HG02943 (cell line): Measurements from ENCODE around the gene MSL1.

Experiments used
- ATAC-seq: cut with Tn5 transposase; IDR thresholded peaks from one replicate; pipeline ENCODE4 v1.9.1; 2021; ENCODE audit warnings: mild to moderate bottlenecking, low read depth, moderate library complexity; ENCODE audit not compliant: unreplicated experiment

Gene MSL1

DNA sequence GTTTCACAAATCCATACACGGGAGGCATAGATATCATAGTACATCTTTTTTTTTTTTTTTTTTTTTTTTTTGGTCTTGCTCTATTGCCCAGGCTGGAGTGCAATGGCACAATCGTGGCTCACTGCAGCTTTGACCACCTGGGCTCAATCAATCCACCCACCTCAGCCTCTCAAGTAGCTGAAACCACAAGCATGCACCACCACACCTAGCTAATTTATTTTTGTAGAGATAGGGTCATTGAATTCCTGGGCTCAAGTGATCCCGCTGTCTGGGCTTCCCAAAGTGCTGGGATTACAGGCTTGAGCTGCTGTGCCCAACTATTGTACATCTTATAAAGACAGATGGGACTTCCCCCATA is 52.0 kb downstream of the MSL1 start:
- no peak for ATAC-seq

- ATAC-seq: no peak
Measured at GRCh38 chr17:40174514-40174913, 52.7 kb downstream of the MSL1 start.

DNA sequence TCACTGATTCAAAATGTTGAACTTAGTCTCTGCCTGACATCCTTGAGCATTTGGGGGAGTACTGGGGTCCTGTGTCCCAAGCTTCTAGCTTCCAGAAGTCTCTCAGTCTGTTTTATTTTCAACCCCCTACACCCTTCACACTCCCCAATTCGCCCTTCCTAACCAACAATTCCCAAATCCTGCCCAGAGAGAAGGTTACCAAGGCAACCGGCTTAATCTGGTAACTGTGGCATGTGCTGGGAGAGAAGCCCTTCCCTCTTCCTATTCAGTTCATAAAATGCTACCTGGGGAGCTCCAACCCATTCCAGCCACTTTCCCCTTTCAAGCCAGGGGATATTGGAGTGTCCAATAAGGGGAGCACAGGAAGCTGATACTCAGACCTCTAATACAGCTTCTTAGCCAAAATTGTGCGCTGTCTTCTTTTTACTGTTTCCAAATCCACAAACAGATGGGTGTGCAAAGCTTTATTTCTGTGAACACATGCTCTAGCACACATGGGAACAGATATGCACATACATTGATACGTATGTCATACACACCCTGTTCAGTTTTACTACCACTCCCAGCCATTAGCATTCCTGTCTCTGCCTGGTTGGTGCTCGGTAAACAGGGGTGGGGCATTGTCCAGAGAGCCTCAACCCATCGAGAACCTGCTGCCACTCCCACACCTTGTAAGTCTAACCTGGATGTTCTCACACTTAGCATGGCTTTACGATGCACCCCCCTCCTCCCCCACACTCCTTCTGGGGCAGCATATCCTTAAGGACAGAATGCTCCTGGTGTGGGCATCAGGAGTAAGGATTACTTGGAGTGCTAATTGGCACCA is 54.4 kb downstream of the MSL1 start:
- ATAC-seq: no peak

DNA sequence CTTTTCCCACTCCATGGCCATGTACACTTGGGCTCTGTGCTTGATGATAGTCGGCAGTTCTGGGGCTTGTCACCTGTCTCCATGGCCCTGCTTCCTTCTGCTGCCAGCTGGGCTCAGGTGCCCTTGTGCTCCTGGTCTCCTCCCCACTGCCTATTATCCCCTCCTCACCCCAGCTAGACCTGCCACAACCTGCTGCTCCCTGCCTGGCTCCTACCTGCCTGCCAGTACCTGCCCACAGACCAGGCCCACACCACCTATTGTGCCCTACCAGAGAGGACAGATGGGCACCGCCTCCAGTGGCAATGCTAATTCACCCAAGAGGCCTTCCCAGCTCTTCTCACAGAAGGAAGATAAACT is 55.0 kb downstream of the MSL1 start:
- ATAC-seq: no peak

- ATAC-seq: no peak
Measured at GRCh38 chr17:40177275-40177874, 55.6 kb downstream of the MSL1 start, which contains the start of gene RAPGEFL1. TSS of gene RAPGEFL1 (plus strand) at chr17:40177470. CDS start at chr17:40177862, 392 bp downstream.

DNA sequence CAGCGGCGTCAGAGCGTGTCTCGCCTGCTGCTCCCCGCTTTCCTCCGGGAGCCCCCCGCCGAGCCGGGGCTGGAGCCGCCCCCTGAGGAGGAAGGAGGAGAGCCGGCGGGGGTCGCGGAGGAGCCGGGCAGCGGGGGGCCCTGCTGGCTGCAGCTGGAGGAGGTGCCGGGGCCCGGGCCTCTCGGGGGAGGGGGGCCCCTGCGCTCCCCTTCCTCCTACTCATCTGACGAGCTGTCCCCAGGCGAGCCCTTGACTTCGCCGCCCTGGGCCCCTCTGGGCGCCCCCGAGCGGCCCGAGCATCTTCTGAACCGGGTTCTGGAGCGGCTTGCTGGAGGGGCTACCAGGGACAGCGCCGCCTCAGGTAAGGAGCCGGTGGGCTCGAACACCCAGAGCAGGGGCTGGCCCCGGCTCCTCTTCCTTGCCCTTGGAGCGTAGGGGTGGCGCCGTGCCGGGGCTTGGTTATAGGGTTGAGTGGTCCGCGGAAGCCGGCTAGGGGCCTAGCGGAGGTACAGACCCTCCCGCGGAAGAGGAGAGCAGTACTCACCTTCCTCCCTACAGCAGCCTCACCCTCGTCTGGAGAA is 56.3 kb downstream of the MSL1 start:
- no peak for ATAC-seq

DNA sequence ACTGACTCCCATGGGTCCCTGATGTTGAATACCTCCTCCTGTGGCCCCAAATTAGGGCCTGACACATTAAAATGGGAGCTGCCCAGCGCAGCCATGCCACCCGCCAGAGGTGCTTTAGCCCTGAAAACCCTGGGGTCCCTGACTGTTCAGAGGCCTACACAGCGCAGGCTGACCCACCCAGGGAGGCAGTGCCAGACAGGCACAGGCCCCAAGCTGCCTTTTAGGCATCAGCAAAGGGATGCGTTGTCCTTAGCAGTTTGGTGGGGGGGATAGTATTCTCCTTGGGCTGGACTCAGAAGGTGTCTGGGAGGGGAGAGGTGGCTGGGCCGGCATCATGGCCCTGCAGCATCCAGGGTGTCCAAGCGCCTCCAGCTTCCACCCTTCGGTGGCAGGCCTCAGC is 56.9 kb downstream of the MSL1 start:
- ATAC-seq: no peak

DNA sequence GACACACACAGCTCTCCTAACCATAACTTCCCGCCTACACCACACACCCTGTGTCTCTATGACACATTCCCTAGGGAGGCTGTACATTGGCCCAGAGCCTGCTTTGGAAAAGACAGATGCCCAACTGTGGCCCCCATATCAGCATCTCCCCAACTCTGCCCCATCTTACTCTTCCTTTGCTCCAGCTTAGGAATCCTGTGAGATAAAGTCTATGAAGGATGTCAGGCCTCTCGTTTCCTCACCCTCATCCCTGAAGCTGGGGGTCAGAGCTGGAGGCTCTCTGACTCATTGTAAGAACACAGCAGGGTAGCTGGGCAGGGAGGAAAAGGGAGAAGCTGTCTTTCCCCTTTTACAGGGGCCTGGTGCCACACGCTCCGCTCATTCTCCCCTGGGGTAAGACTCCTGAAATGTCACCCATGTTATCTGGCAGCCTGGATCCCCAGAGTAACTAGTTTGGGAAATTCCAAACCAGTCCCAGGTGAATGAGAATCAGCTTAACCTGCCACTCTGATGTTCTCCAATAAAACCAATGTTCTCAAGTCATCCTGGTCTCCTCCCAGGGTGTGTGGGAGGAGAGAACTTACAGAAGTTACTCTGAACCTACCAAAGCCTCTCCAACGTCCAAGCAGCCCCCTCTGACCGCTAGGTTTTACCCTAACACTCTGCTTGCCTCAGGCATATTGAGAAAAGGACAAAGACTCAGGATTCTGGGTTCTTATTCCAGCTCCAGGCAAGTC is 58.3 kb downstream of the MSL1 start:
- no peak for ATAC-seq

GRCh38 chr17:40180694-40181093 is 58.9 kb downstream of the MSL1 start:
- no peak for ATAC-seq

DNA sequence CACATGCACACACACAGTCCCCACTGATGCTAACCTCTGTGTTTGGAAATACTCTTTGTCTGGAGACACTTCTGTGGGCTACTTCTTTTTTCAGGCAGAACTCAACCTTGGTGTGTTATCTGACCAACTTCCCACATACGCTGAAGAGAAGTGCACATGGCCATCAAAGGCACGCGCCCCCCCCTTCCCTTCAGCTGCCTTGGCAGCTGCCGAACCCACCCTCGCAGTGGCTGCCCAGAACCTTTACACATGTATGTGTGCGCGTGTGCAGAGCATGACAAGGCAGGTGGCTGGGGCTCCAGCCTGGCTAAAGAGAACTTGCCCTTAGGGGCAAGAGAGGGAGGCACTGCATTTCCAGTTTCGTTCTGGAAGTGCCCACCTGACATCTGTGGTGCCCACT is 59.4 kb downstream of the MSL1 start:
- no peak for ATAC-seq

GRCh38 chr17:40182606-40183005 is 60.8 kb downstream of the MSL1 start:
- ATAC-seq: no peak
